Measurements from ENCODE around the gene CARMIL1.

The CARMIL1 gene

GRCh38 chr6:25499615-25500235 lies 220.6 kb downstream of the CARMIL1 start:
- Histone ChIP-seq H3K4me1 (ENCODE audit: control insufficient read depth in 1 of 2, insufficient read depth in 1 of 2, low read depth in 1 of 2, low read length in 1 of 2) (no peaks in the 10 kb centered on the region), H3K27me3 (no peaks in the 10 kb centered on the region), H3K36me3 (no peaks in the 10 kb centered on the region), H3K9me3 (no peaks in the 10 kb centered on the region), H3K27ac (no peak overlapping the region), H3K4me3 (ENCODE audit: low read depth in 1 of 2, low read length in 1 of 2) (no peak overlapping the region)
- TF ChIP-seq, protein P1, sequence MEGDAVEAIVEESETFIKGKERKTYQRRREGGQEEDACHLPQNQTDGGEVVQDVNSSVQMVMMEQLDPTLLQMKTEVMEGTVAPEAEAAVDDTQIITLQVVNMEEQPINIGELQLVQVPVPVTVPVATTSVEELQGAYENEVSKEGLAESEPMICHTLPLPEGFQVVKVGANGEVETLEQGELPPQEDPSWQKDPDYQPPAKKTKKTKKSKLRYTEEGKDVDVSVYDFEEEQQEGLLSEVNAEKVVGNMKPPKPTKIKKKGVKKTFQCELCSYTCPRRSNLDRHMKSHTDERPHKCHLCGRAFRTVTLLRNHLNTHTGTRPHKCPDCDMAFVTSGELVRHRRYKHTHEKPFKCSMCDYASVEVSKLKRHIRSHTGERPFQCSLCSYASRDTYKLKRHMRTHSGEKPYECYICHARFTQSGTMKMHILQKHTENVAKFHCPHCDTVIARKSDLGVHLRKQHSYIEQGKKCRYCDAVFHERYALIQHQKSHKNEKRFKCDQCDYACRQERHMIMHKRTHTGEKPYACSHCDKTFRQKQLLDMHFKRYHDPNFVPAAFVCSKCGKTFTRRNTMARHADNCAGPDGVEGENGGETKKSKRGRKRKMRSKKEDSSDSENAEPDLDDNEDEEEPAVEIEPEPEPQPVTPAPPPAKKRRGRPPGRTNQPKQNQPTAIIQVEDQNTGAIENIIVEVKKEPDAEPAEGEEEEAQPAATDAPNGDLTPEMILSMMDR (IDR thresholded peaks at IDR 0.05), result no peak

- Histone ChIP-seq H3K4me3 (ENCODE audit: low read depth in 1 of 2, low read length in 1 of 2) (no peak overlapping the region), H3K27me3 (no peaks in the 10 kb centered on the region), H3K4me1 (ENCODE audit: control insufficient read depth in 1 of 2, insufficient read depth in 1 of 2, low read depth in 1 of 2, low read length in 1 of 2) (no peaks in the 10 kb centered on the region), H3K27ac (no peak overlapping the region), H3K36me3 (no peaks in the 10 kb centered on the region), H3K9me3 (no peaks in the 10 kb centered on the region)
- TF ChIP-seq, protein P1 (IDR thresholded peaks at IDR 0.05), result no peak
Observed at GRCh38 chr6:25503686-25504085, 224.5 kb downstream of the CARMIL1 start.

- Histone ChIP-seq H3K27me3 (no peaks in the 10 kb centered on the region), H3K9me3 (no peaks in the 10 kb centered on the region), H3K36me3 (no peaks in the 10 kb centered on the region), H3K4me3 (ENCODE audit: low read depth in 1 of 2, low read length in 1 of 2) (no peak overlapping the region), H3K27ac (no peak overlapping the region), H3K4me1 (ENCODE audit: control insufficient read depth in 1 of 2, insufficient read depth in 1 of 2, low read depth in 1 of 2, low read length in 1 of 2) (no peaks in the 10 kb centered on the region)
- TF ChIP-seq, protein P1 (IDR thresholded peaks at IDR 0.05), result no peak
Observed at GRCh38 chr6:25504661-25505060, 225.5 kb downstream of the CARMIL1 start.

DNA sequence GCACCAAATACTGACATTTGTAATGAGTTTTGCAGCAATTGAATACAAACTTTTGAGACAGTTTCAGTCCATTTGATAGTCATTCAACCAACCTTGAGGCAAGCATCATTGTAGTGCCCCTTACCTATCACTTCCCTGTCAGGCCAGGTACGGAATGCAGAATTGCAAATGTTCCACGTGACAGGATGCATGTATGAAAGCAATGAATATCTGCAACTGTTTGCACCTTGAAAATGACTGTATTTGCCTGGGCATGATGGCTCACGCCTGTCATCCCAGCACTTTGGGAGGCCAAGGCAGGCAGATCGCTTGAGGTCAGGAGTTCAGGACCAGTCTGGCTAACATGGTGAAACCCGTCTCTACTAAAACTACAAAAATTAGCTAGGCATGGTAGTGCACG lies 226.8 kb downstream of the CARMIL1 start:
- Histone ChIP-seq H3K4me1 (ENCODE audit: control insufficient read depth in 1 of 2, insufficient read depth in 1 of 2, low read depth in 1 of 2, low read length in 1 of 2) (no peaks in the 10 kb centered on the region), H3K27ac (no peak overlapping the region), H3K4me3 (ENCODE audit: low read depth in 1 of 2, low read length in 1 of 2) (no peak overlapping the region), H3K27me3 (no peaks in the 10 kb centered on the region), H3K9me3 (no peaks in the 10 kb centered on the region), H3K36me3 (no peaks in the 10 kb centered on the region)
- TF ChIP-seq, protein P1 (IDR thresholded peaks at IDR 0.05), result no peak

GRCh38 chr6:25508051-25508450 lies 228.9 kb downstream of the CARMIL1 start:
- no peak overlapping the region for H3K4me3 ChIP-seq (ENCODE audit: low read depth in 1 of 2, low read length in 1 of 2)
- H3K9me3 ChIP-seq, result no peaks in the 10 kb centered on the region
- TF ChIP-seq, protein P1 (IDR thresholded peaks at IDR 0.05), result no peak
- H3K36me3 ChIP-seq, result no peaks in the 10 kb centered on the region
- no peak overlapping the region for H3K27ac ChIP-seq
- H3K27me3 ChIP-seq, result no peaks in the 10 kb centered on the region
- no peaks in the 10 kb centered on the region for H3K4me1 ChIP-seq (ENCODE audit: control insufficient read depth in 1 of 2, insufficient read depth in 1 of 2, low read depth in 1 of 2, low read length in 1 of 2)

All from neutrophil (primary cell).